IPS-20b (cell line): ENCODE results near the gene ZBTB45.
"Not testable (repeated sequence)": the region's sequence is repeated elsewhere in the genome, so short reads cannot be mapped to it uniquely, and the experiment has no call there.

ENCODE experiments used
- H3K27ac ChIP-seq: one replicate; pipeline ENCODE4 v1.5.1; 2013; ENCODE audit warnings: low read length
- H3K27me3 ChIP-seq: 2 replicates; pipeline ENCODE4 v1.6.1; 2013; ENCODE audit warnings: mild to moderate bottlenecking, low read length, inconsistent platforms; ENCODE audit not compliant: insufficient read depth
- H3K36me3 ChIP-seq: 2 replicates; pipeline ENCODE4 v1.6.1; 2013; ENCODE audit warnings: low read depth, mild to moderate bottlenecking, inconsistent platforms, low read length, moderate library complexity; ENCODE audit not compliant: insufficient read depth
- H3K4me1 ChIP-seq: 2 replicates; pipeline ENCODE4 v1.6.1; 2013; ENCODE audit warnings: mild to moderate bottlenecking, control low read depth, inconsistent platforms, low read length, moderate library complexity; ENCODE audit not compliant: insufficient read depth
- H3K4me3 ChIP-seq: 2 replicates; pipeline ENCODE4 v1.5.1; 2013; ENCODE audit warnings: mild to moderate bottlenecking, low read length, inconsistent platforms
- H3K9ac ChIP-seq: 2 replicates; pipeline ENCODE4 v1.6.1; 2013; ENCODE audit warnings: low read depth, mild to moderate bottlenecking, inconsistent platforms, low read length, moderate library complexity
- H3K9me3 ChIP-seq: 2 replicates; pipeline ENCODE4 v1.6.1; 2013; ENCODE audit warnings: mild to moderate bottlenecking, low read depth, low read length, inconsistent platforms; ENCODE audit not compliant: insufficient read depth

ZBTB45 gene

DNA sequence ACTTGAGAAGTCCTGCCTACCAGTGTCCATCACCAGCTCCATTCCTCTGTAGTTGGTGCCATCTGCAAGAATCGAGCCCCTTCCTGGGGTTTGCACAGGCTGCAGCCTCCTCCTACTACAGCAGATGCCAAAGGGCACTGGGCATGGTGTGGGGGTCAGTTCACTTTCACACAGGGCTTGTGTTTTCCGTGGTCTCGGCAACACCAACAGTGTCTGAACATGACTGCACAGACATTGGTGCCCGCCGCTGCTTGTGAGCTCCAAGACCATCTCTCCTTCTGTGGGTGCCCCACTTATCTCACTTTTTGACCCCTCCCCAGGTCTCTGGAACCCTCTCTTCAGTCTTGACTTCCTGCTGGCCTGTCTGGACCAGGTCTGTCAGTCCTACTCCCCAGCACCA, 28.2 kb downstream of the ZBTB45 start:
- Histone ChIP-seq H3K4me3 (no peak overlapping the region), H3K36me3 (no peaks in the 10 kb centered on the region), H3K9me3 (no peaks in the 10 kb centered on the region), H3K27me3 (no peaks in the 10 kb centered on the region), H3K27ac (no peak overlapping the region), H3K9ac (no peak overlapping the region), H3K4me1 (no peaks in the 10 kb centered on the region)

DNA sequence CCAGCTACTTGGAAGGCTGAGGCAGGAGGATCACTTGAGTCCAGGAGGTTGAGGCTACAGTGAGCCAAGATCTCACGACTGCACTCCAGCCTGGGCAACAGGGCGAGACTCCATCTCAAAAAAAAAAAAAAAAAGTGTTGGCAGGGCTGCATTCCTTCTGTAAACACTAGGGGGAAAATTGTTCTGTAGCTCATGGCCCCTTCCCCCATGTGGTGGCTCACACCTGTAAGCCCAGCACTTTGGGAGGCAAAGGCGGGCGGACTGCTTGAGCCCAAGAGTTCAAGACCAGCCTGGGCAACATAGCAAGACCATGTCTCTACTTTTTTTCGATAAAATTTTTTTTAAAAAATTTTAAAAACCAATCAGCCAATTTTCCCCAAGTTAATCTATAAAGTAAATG, 35.3 kb downstream of the ZBTB45 start:
- not testable (repeated sequence) for H3K4me3 ChIP-seq, H3K27me3 ChIP-seq

DNA sequence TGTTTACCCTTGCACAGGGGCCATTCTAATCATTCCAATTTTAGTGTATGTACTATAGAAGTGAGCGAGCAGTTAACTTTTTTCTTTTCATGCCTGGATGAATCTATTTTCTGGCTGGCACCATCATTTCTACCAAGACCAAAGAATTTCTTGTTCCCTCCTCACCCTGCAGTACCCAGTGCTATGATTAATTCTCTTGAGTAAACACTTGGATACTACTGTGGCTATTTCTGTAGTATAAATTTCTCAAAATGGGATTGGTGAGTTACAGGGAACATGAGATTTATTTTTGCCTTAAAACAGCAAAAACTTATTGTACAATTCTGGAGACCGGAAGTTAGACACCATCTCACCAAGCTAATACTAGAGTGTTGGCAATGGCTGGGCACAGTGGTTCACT, 35.8 kb downstream of the ZBTB45 start:
- Histone ChIP-seq H3K9me3 (no peaks in the 10 kb centered on the region), H3K27me3 (no peaks in the 10 kb centered on the region), H3K36me3 (peaks cover 3% of the 10 kb centered on the region; the same call in 1 of the 2 replicates), H3K4me1 (no peaks in the 10 kb centered on the region), H3K9ac (no peak overlapping the region), H3K4me3 (no peak overlapping the region), H3K27ac (no peak overlapping the region)

More for the DNA sequence above, 35.3 kb downstream of the ZBTB45 start:
- H3K9ac ChIP-seq, H3K36me3 ChIP-seq, H3K4me1 ChIP-seq, H3K9me3 ChIP-seq, H3K27ac ChIP-seq: not testable (repeated sequence)

DNA sequence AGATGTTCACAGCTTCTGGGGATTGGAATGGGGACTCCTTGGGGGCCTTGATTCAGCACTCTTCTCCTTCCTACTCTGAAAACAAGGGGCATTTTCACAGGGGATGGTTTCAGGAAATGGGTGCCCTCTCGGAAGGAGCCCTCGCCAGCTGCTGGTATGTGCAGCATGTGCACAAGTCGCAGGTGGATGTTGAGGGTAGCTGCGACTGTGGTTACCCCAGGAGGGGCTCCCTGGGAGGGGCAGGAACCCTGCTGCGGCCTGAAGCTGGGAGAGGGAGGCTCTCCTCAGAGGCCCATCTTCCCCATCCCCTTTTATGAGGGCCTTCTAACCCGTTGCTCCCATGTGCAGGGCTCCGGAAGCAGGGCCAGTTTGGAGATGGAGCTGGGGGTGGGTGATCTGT, 37.2 kb downstream of the ZBTB45 start:
- no peaks in the 10 kb centered on the region for H3K9me3 ChIP-seq
- no peak overlapping the region for H3K4me3 ChIP-seq
- H3K27ac ChIP-seq: no peak overlapping the region
- H3K27me3 ChIP-seq: 0 out of 2 replicates have a peak, but pooled peaks cover 8% of the 10 kb centered on the region
- no peak overlapping the region for H3K9ac ChIP-seq
- H3K4me1 ChIP-seq: no peaks in the 10 kb centered on the region
- peaks cover 3% of the 10 kb centered on the region; the same call in 1 of the 2 replicates for H3K36me3 ChIP-seq

DNA sequence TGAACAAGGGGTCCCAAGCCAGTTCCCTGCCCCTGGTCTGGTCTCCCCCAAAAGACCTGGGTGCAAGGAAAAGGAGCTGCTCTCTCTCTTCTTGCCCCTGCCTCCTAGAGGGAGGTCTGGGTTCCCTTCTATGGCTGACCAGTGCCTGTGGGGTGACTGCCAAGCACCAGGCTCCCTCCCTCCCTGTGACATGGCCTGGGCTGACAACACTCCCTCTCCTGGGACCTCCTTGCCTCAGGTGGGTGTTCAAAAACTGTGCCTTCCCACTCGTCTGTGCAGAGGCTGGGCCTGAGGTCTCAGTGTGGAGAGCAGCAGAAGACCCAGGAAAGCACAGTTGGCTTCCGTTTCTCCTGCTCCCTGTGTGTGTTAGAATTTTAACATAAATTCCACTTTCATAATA, 38.8 kb downstream of the ZBTB45 start:
- Histone ChIP-seq H3K27me3 (0 out of 2 replicates have a peak, but pooled peaks cover 9% of the 10 kb centered on the region), H3K27ac (no peak overlapping the region), H3K36me3 (peaks cover 3% of the 10 kb centered on the region; the same call in 1 of the 2 replicates), H3K9ac (no peak overlapping the region), H3K4me1 (0 out of 2 replicates have a peak, but pooled peaks cover 2% of the 10 kb centered on the region), H3K9me3 (no peaks in the 10 kb centered on the region), H3K4me3 (no peak overlapping the region)

DNA sequence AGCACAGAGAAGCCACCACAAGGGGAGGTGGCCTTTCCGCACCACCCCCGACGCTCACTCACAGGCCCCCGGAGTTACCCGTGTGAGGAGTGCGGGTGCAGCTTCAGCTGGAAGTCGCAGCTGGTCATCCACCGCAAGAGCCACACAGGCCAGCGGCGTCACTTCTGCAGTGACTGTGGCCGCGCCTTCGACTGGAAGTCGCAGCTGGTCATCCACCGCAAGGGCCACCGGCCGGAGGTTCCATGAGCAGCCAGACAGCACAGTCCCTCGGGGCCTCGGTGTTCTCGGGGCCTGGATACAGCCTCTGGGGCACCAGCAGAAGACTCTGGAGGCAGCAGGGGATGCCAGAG, 39.2 kb downstream of the ZBTB45 start:
- no peak overlapping the region for H3K9ac ChIP-seq
- H3K9me3 ChIP-seq: no peaks in the 10 kb centered on the region
- H3K36me3 ChIP-seq: peaks cover 3% of the 10 kb centered on the region; the same call in 1 of the 2 replicates
- no peak overlapping the region for H3K4me3 ChIP-seq
- 0 out of 2 replicates have a peak, but pooled peaks cover 2% of the 10 kb centered on the region for H3K4me1 ChIP-seq
- no peak overlapping the region for H3K27ac ChIP-seq
- H3K27me3 ChIP-seq: 0 out of 2 replicates have a peak, but pooled peaks cover 9% of the 10 kb centered on the region

DNA sequence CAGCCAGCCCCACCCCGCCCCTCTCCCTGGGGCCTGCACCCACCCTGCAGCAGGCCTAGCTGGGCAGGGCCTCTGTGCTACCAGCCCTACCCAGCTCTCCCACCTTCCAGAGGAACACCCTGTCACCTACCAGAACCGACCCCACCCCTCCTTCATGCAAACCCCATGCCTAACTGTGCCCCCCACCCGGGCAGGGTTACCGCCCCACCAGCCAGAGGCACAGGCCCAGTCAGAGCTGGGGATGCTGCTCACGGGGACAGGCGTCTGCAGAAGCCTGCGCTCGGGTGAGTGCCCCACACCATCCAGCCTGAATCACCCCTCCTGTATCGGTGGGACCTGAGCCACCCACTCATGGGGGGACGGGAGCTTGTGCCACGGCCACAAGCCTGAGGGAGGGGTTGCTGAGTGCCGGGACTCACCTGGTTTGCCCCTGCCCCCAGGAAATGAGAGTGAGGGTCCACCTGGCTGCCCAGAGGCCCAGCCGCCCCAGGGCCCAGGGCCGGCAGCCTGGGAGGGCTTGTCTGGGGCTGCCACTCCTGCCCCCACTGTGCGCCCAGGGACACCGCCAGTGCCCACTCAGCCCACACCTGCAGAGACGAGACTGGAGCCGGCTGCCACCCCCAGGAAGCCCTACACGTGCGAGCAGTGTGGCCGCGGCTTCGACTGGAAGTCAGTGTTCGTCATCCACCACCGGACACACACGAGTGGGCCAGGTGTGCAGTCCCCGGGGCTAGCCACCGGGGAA, 39.7 kb downstream of the ZBTB45 start:
- no peaks in the 10 kb centered on the region for H3K9me3 ChIP-seq
- no peak overlapping the region for H3K27ac ChIP-seq
- H3K9ac ChIP-seq: no peak overlapping the region
- H3K36me3 ChIP-seq: peaks cover 3% of the 10 kb centered on the region; the same call in 1 of the 2 replicates
- H3K4me1 ChIP-seq: peaks cover 2% of the 10 kb centered on the region; the same call in 1 of the 2 replicates
- H3K27me3 ChIP-seq: 0 out of 2 replicates have a peak, but pooled peaks cover 9% of the 10 kb centered on the region
- no peak overlapping the region for H3K4me3 ChIP-seq

DNA sequence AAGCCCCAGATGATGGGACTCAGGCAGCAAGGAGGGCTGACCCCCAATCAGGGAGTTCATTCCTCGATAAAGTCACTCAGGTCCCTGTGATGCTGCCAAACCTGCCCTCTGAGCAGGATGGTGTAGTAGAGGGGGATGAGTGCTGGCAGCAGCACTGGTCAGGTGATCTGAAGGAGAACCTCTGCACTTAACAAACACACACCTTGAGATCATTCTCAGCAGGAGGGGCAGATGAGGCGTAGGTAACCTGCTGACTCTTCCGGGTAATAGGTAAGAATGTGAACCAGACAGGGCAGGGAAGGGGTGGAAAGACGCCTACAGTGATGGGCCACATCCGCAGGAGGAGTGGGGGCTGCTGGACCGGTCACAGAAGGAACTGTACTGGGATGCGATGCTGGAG, 40.3 kb downstream of the ZBTB45 start:
- Histone ChIP-seq H3K27ac (no peak overlapping the region), H3K4me3 (no peak overlapping the region), H3K36me3 (peaks cover 3% of the 10 kb centered on the region; the same call in 1 of the 2 replicates), H3K9me3 (no peaks in the 10 kb centered on the region), H3K9ac (no peak overlapping the region), H3K4me1 (peaks cover 2% of the 10 kb centered on the region; the same call in 1 of the 2 replicates), H3K27me3 (0 out of 2 replicates have a peak, but pooled peaks cover 9% of the 10 kb centered on the region)

DNA sequence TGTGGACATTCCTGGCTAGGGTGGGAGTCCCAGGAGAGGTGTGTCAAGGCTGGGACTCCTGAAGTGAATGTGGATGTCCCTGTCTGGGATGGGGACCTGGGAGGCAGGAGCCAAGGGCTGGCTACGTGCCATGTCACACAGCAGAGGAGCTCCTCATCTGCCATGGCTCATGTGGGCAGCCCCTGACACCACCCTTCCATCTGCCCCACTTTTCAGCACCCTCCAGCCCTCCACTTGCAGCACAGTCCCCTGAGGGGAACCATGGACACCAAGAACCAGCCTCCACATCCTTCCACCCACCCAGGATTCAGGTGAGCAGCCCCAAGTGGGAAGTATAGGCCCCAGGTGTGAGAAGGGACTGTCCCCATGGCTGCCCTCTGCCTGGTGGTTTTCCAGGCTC, 41.7 kb downstream of the ZBTB45 start:
- Histone ChIP-seq H3K9ac (no peak overlapping the region), H3K36me3 (peaks cover 5% of the 10 kb centered on the region), H3K4me1 (peaks cover 2% of the 10 kb centered on the region; the same call in 1 of the 2 replicates), H3K4me3 (no peak overlapping the region), H3K27ac (no peak overlapping the region), H3K27me3 (peaks cover 9% of the 10 kb centered on the region; the same call in 1 of the 2 replicates), H3K9me3 (no peaks in the 10 kb centered on the region)

DNA sequence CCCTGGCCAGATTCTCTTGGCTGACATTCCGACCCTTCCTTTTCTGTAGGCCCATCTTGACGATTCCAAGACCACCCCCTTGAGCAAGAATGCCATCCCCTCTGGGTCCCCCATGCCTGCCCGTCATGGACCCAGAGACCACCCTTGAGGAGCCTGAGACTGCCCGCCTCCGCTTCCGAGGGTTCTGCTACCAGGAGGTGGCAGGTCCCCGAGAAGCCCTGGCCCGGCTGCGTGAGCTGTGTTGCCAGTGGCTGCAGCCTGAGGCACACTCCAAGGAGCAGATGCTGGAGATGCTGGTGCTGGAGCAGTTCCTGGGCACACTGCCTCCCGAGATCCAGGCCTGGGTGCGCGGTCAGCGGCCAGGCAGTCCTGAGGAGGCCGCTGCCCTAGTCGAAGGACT, 42.5 kb downstream of the ZBTB45 start:
- Histone ChIP-seq H3K4me1 (peaks cover 2% of the 10 kb centered on the region; the same call in 1 of the 2 replicates), H3K9ac (0 out of 2 replicates have a peak overlapping the region, but pooled peaks have one; percentile 89), H3K4me3 (peak overlapping the region; percentile 86), H3K27me3 (peaks cover 9% of the 10 kb centered on the region; the same call in 1 of the 2 replicates), H3K36me3 (peaks cover 12% of the 10 kb centered on the region), H3K9me3 (no peaks in the 10 kb centered on the region), H3K27ac (no peak overlapping the region)

DNA sequence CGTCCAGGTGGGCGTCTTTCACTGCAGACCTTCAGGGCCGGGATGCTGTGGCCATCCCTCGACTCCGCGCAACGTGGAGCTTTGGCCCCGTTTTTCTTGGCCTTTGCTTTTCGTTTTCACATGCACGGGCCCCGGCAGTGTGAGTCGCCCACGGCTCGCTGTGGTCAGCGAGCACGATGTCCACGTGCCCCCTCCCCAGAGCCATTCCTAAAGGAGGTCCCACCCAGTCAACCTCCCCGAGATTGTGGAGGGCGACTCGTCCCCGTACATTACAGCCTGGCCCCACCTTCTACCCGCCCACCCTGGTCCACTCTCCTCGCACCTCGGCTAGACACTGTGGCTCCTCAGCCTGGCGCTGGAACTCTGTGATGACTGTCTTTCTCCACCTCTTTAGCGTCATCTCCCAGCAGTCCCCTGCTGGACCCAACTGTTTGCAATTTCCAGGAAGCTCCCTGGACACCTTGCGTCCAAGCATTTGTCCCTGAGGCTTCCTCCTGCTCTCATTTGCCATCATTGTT, 43.1 kb downstream of the ZBTB45 start:
- Histone ChIP-seq H3K27me3 (peaks cover 9% of the 10 kb centered on the region; the same call in 1 of the 2 replicates), H3K27ac (no peak overlapping the region), H3K4me3 (peak overlapping the region; percentile 86), H3K36me3 (peaks cover 16% of the 10 kb centered on the region), H3K4me1 (peaks cover 2% of the 10 kb centered on the region; the same call in 1 of the 2 replicates), H3K9me3 (no peaks in the 10 kb centered on the region), H3K9ac (peak overlapping the region; percentile 89)
